ENCODE results near the gene PRKN. TPM values are rescaled to one million over a fixed set of nuclear protein-coding genes. Genes with fewer than 3 reads are reported as not detected.
A peak's percentile ranks its signal among the peaks of the same experiment; 100 is the strongest.

PRKN gene
- total and polyA plus RNA-seq, 2 experiments from 2014 or later: 2.3 to 3.9 TPM

GRCh38 chr6:161924516-161925116 lies 803.0 kb downstream of the PRKN start:
- H3K4me2 ChIP-seq: no peak overlapping the region
- H4K20me1 ChIP-seq (ENCODE audit: insufficient read depth, poor library complexity, severe bottlenecking): no peaks in the 10 kb centered on the region
- H3K4me1 ChIP-seq (ENCODE audit: insufficient read depth): peaks cover 5% of the 10 kb centered on the region
- H3K36me3 ChIP-seq (replicated peaks; ENCODE audit: insufficient read depth, low read depth): no peaks in the 10 kb centered on the region
- no peak overlapping the region for H3K4me3 ChIP-seq
- no peaks in the 10 kb centered on the region for H3K9me2 ChIP-seq (replicated peaks; ENCODE audit: insufficient read depth)
- WGBS (ENCODE audit: low lambda C conversion rate, missing lambda C conversion rate): 52% methylated on average over 5 of the region's 5 CpGs
- DNase-seq (ENCODE audit: low spot score): no peak
- no peak overlapping the region for H3K27ac ChIP-seq
- no peaks in the 10 kb centered on the region for H3K9me3 ChIP-seq (ENCODE audit: low read depth)
- TF ChIP-seq CTCF (IDR thresholded peaks at IDR 0.05; ENCODE audit: poor library complexity) (no peak), EZH2phosphoT487 (IDR thresholded peaks at IDR 0.05; ENCODE audit: low read depth, severe bottlenecking, unreplicated experiment) (no peak), EZH2 (IDR thresholded peaks at IDR 0.05; ENCODE audit: borderline replicate concordance) (no peak)
- H2AFZ ChIP-seq: no peak overlapping the region
- H3K79me2 ChIP-seq: no peaks in the 10 kb centered on the region
- no peaks in the 10 kb centered on the region for H3K27me3 ChIP-seq

- H3K36me3 ChIP-seq (replicated peaks; ENCODE audit: insufficient read depth, low read depth): no peaks in the 10 kb centered on the region
- peak overlapping the region; percentile 58 for H3K27ac ChIP-seq
- no peaks in the 10 kb centered on the region for H3K9me3 ChIP-seq (ENCODE audit: low read depth)
- 17% methylated on average over 1 of the region's 1 CpG for WGBS (ENCODE audit: low lambda C conversion rate, missing lambda C conversion rate)
- H3K27me3 ChIP-seq: no peaks in the 10 kb centered on the region
- H3K79me2 ChIP-seq: no peaks in the 10 kb centered on the region
- DNase-seq (ENCODE audit: low spot score): peak; percentile 83
- no peaks in the 10 kb centered on the region for H4K20me1 ChIP-seq (ENCODE audit: insufficient read depth, poor library complexity, severe bottlenecking)
- H2AFZ ChIP-seq: no peak overlapping the region
- H3K4me2 ChIP-seq: no peak overlapping the region
- TF ChIP-seq EZH2phosphoT487 (IDR thresholded peaks at IDR 0.05; ENCODE audit: low read depth, severe bottlenecking, unreplicated experiment) (no peak), CTCF (IDR thresholded peaks at IDR 0.05; ENCODE audit: poor library complexity) (peak; percentile 41)
- no peak overlapping the region for H3K4me3 ChIP-seq
- peaks cover 5% of the 10 kb centered on the region for H3K4me1 ChIP-seq (ENCODE audit: insufficient read depth)
- no peaks in the 10 kb centered on the region for H3K9me2 ChIP-seq (replicated peaks; ENCODE audit: insufficient read depth)
These were observed 804.9 kb downstream of the PRKN start for GRCh38 chr6:161922631-161923119.

GRCh38 chr6:161921602-161922395 lies 805.8 kb downstream of the PRKN start:
- WGBS (ENCODE audit: low lambda C conversion rate, missing lambda C conversion rate): 53% methylated on average over 3 of the region's 3 CpGs
- Histone ChIP-seq H3K4me1 (ENCODE audit: insufficient read depth) (peaks cover 5% of the 10 kb centered on the region), H3K79me2 (no peaks in the 10 kb centered on the region), H3K27ac (peak overlapping the region; percentile 58), H3K27me3 (no peaks in the 10 kb centered on the region), H3K4me2 (no peak overlapping the region), H3K4me3 (no peak overlapping the region), H4K20me1 (ENCODE audit: insufficient read depth, poor library complexity, severe bottlenecking) (no peaks in the 10 kb centered on the region), H3K9me2 (replicated peaks; ENCODE audit: insufficient read depth) (no peaks in the 10 kb centered on the region), H3K9me3 (ENCODE audit: low read depth) (no peaks in the 10 kb centered on the region), H2AFZ (no peak overlapping the region), H3K36me3 (replicated peaks; ENCODE audit: insufficient read depth, low read depth) (no peaks in the 10 kb centered on the region)
- DNase-seq (ENCODE audit: low spot score): no peak
- TF ChIP-seq EZH2phosphoT487 (IDR thresholded peaks at IDR 0.05; ENCODE audit: low read depth, severe bottlenecking, unreplicated experiment) (no peak), EZH2 (IDR thresholded peaks at IDR 0.05; ENCODE audit: borderline replicate concordance) (no peak), CTCF (IDR thresholded peaks at IDR 0.05; ENCODE audit: poor library complexity) (no peak)
